HG02759 (cell line): ENCODE measurements around the gene FSTL4.

Experiments
- ATAC-seq: cut with Tn5 transposase; IDR thresholded peaks from one replicate; pipeline ENCODE4 v1.9.1; 2021; ENCODE audit warnings: mild to moderate bottlenecking, moderate library complexity; ENCODE audit not compliant: unreplicated experiment

The FSTL4 gene

DNA sequence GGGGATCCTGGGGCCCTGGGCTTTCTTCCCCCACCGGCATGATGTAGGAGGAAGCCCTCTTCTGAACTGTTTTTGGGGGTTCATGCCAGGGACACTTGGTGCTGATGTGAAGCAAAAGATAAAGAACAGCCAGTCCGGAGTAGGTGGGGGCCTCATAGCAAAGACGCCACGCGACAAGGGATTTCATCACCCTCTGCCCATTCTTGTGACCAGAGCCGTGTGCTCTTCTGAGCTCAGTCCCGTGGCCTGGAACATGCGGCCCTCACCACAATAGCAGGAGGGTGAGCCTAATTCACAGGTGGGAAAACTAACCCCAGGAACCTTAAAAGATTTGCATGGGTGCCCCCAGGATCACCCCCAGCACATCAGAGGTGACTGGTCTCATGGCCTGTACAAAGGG is 334.6 kb downstream of the FSTL4 start:
- ATAC-seq = no peak

DNA sequence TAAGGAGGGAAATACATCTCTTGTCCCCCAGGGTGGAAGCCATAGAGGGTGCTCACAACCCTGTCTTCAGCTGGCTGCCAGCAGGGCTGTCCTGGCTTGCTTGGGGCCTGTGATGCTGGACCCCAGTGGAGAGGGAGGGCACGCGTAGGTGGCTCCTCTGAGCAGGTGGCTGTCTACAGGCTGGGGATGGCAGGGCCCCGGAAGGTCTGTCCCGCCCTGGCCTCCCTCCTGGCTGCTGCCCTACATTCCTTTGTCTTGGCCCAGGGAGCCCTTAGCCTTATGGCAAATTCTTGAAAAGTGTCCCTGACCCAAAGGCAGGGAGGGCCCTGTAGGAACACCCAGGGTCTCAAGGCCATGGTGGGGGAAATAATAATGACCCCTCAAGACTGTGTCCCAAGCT is 336.2 kb downstream of the FSTL4 start:
- ATAC-seq = no peak

- no peak for ATAC-seq
These were observed 336.7 kb downstream of the FSTL4 start for GRCh38 chr5:133275631-133276030.

DNA sequence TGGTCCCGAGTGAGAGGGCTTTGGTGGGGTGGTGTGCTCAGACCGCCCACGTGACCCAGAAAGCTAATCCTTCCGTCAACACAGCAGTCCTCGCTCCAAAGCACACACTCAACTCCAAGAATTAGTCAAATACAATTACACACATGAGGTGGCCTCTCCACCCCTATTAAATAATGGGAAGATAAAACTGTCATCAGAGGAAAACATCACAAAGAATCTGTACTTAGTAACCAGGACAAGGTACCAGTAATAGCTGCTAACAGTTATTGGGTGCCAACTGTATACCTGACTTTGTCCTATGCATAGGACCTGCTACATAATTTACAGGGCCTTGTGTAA is 337.8 kb downstream of the FSTL4 start:
- no peak for ATAC-seq

DNA sequence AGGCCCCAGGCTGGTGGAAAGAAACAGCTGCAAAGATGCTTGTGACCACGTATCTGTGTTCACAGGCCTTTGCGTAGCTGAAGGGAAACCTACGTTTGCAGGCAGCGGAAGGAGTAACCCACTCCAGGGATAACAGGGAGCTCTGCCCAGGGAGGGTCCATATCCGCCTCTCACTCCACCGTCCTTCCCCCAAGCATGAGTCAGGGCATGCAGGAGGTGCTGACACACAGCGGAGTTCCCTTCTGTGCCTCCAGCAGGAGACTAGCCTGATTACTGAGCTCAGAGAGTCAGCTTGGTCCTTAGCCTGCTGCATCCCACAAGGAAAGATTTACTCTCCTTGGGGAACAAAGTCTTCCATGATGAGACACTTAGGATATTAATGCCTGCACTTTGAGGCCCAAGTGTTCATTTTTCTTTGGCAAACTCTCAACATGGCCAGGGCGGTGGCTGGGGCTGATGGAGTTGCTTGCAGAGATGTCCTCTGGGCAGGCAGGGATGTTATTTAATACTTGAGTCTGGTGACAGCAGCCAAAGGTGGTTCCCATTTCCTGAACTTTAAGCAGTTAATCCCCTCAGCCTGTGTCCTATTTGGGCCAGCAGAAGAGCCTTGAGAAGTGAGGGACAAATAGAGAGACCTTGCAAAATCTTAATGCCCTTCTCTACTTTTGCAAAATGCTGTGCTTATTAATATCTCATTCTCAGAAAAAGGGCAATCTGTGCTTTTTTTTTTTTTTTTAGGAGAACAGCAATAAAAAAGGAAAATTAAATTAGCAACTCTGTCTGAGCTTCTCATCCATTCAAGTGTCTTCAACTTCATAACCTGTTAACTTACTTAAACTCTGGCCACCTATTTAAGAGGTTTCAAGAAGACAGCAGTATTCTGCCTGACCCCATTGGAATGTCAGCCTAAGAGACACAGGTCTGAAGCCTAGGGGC is 338.4 kb downstream of the FSTL4 start:
- no peak for ATAC-seq

DNA sequence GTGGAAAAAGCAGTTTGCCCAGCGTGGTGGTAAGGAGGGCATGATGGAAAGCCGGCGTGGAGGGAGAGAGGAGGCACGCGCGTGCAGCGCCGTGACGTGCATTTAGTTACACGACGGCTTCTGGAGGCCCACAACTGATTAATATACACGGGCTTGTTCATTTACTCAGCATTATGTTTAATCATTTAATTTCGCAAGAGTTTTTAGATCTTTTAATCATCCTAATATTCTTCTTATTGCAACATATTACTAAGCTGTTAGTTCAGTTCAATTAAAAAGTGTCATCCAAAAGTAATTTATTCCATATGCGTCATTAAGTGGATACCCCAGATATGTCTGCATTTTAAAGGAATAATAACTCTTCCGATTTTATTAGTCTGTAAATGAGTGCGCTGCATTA is 340.0 kb downstream of the FSTL4 start:
- no peak for ATAC-seq

DNA sequence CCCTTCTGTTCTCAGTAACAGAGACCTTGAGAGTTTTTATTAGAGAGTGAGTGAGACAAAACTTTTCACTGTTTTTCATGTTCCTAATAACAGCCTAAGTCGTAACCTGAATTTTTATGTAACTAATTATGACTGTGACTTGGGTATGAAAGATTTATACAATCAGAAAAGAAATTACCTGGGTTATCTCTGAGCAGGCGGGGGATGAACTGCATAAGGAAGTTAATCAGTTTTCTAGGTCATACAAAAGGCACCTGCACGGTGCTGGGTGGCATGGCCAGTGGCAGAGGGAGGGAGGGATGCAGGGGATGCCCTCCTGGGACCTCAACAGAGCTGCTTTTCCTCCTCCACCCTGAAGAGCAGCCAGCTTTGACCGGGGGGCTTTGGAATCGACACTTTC is 340.7 kb downstream of the FSTL4 start:
- no peak for ATAC-seq

GRCh38 chr5:133269691-133270090 is 342.6 kb downstream of the FSTL4 start:
- no peak for ATAC-seq

GRCh38 chr5:133267601-133268000 is 344.7 kb downstream of the FSTL4 start:
- no peak for ATAC-seq

GRCh38 chr5:133266966-133267365 is 345.4 kb downstream of the FSTL4 start:
- ATAC-seq = no peak

DNA sequence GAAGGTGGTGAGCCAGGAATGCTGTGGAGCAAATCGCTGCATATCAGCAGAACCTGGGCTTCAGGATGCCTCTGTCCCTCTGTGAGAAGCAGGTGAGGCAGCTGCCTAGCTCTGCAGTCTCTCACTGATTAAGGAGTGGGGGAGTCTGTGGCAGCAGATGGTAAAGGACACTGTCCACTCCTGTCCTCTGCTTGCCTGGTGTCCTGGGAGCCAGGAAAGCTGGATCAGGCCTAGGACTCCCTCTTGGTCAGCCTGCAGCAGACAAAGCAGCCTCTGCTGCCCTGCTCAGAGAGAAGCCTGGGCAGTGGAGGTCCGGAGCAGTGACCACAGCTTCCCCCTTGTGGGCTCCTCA is 345.8 kb downstream of the FSTL4 start:
- no peak for ATAC-seq

GRCh38 chr5:133265720-133266526 is 346.4 kb downstream of the FSTL4 start:
- peak; percentile 64 for ATAC-seq

DNA sequence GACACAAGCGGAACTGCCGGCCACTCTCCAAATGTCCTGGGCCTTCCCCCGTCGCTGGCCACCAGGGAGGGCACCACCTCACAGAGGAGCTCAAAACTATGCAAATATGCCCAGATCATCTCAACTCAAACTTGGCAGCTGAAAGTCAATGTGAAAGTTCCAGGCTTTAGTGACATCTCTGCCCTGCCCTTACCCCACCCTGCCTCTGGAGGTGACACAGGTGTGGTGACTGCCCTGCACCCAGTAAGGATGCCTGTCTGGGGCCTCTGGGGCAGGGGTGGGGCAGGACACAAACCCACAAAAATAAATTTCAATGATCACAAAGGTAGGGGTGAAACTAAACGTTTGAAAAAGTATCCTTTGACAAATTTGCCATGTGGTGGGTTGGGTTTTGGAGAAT is 347.1 kb downstream of the FSTL4 start:
- no peak for ATAC-seq

DNA sequence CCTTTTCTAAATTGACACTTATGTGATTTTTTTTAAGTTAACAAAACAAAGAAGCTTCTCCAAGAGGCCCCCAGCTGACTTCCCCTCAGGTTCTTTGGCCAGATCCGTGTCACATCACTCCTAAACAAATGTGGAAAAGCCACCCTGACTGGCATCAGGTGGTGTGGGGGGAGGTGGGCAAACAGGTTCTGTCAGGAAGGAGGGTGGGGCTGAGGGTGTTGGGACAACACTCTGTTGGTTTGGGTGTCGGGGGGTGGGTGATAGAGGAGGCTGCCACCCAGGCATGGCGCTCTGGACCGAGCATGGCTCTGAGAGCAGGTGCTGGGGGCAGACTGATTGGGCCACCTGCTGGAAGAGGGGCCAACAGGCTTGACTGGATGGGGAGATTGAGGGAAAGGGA is 349.7 kb downstream of the FSTL4 start:
- no peak for ATAC-seq

GRCh38 chr5:133261993-133262392 is 350.3 kb downstream of the FSTL4 start:
- no peak for ATAC-seq

GRCh38 chr5:133260715-133261114 is 351.6 kb downstream of the FSTL4 start:
- no peak for ATAC-seq

DNA sequence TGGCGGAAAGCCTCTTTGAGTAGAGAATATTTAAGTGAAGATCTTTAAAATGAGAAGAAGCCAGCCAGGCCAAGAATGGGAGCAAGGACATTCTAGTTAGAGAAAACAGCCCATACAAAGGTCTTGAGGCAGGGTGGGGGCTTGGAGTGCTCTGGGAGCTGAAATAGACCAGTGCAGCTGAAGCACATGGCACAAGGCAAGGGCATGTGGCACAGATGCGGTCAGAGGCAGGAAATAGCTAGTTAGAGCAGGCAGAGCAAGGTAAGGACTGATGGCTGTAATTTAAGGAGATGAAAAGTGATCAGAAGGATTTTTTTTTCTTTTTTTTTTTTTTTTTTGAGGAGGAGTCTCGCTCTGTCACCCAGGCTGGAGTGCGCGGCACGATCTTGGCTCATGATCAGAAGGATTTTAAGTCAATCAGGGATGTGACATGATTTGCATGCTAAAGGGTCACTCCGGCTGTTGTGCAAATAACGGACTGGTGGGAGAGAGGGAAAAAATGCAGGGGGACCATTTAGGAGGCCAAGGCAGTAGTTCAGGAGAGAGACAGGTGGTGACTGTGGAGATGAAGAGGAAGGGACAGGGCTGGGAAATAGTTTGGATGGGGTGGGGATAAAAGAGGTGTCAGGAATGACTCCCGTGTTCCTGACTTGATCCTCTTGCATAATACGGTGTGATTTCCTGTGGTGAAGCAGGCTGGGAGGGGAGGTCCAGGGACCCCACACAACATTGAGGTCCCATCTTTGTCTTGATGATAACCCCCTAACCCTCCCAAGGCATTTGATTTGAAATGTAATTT is 352.9 kb downstream of the FSTL4 start:
- no peak for ATAC-seq

GRCh38 chr5:133257977-133258376 is 354.4 kb downstream of the FSTL4 start:
- no peak for ATAC-seq

- no peak for ATAC-seq
These were observed 356.1 kb downstream of the FSTL4 start for GRCh38 chr5:133256276-133256675.

DNA sequence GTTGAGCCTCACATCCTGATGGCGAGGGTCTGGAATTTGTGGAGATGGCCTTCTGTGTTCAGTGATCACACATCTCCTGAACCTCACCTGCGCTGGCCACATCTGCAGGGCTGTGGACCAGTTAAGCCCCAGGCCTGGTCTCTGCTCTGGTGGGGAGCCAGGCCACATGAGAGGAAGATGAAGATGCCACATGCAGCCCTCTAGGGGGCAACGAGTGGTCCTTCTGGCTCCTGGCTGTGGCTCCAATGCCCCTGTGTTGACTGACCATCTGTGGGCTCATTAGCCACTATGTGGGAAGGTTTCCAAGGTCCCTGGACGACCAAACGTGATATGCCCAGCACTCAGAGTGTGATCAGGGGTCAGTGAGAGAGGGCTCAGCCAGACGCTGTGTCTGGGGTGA is 357.5 kb downstream of the FSTL4 start:
- no peak for ATAC-seq

- no peak for ATAC-seq
These were observed 358.7 kb downstream of the FSTL4 start for GRCh38 chr5:133253671-133254070.
